GM23338 (cell line): ENCODE measurements around the gene SYNPO2. TPM values are rescaled to one million over a fixed set of nuclear protein-coding genes. Genes with fewer than 3 reads are reported as not detected.

Experiments
- ATAC-seq: fragments of 200-7000 bp; cut with Tn5 transposase; 3 replicates; pipeline ENCODE4 v1.9.1; 2020
- DNase-seq: peaks from one replicate; pipeline ENCODE4 v3.0.0-alpha.2; 2015; ENCODE audit warnings: low spot score
- H2AFZ ChIP-seq: fragments of 200-600 bp; sonication (generic); 2 replicates; pipeline ENCODE4 v1.8.0; 2016; ENCODE audit warnings: antibody characterized with exemption, mild to moderate bottlenecking, moderate library complexity
- H3F3A ChIP-seq: fragments of 200-600 bp; sonication (generic); replicated peaks from 2 replicates; pipeline ENCODE4 v1.8.0; 2017; ENCODE audit warnings: antibody characterized with exemption, mixed run types, low read depth
- H3K27ac ChIP-seq: fragments of 200-600 bp; sonication (generic); 2 replicates; pipeline ENCODE4 v1.6.1; 2016; ENCODE audit warnings: low read depth
- H3K27me3 ChIP-seq: fragments of 200-600 bp; sonication (generic); 2 replicates; pipeline ENCODE4 v1.8.0; 2016; ENCODE audit warnings: mild to moderate bottlenecking, mixed run types, moderate library complexity; ENCODE audit not compliant: insufficient read depth
- H3K36me3 ChIP-seq: fragments of 200-600 bp; sonication (generic); 2 replicates; pipeline ENCODE4 v1.8.0; 2016; ENCODE audit warnings: mild to moderate bottlenecking; ENCODE audit not compliant: insufficient read depth
- H3K4me1 ChIP-seq: fragments of 200-600 bp; sonication (generic); 2 replicates; pipeline ENCODE4 v1.8.0; 2016; ENCODE audit warnings: mild to moderate bottlenecking, moderate library complexity; ENCODE audit not compliant: insufficient read depth
- H3K4me2 ChIP-seq: fragments of 200-600 bp; sonication (generic); 2 replicates; pipeline ENCODE4 v1.7.1; 2017; ENCODE audit warnings: mixed run types
- H3K4me3 ChIP-seq: fragments of 200-600 bp; sonication (generic); 2 replicates; pipeline ENCODE4 v1.6.1; 2016; ENCODE audit warnings: mixed run types
- H3K79me2 ChIP-seq: fragments of 200-600 bp; sonication (generic); replicated peaks from 2 replicates; pipeline ENCODE4 v1.8.0; 2017; ENCODE audit warnings: mild to moderate bottlenecking; ENCODE audit not compliant: insufficient read depth
- H3K9me2 ChIP-seq: fragments of 200-600 bp; sonication (generic); 2 replicates; pipeline ENCODE4 v1.8.0; 2017; ENCODE audit not compliant: insufficient read depth
- H4K20me1 ChIP-seq: fragments of 200-600 bp; sonication (generic); replicated peaks from 2 replicates; pipeline ENCODE4 v1.8.0; 2017; ENCODE audit warnings: mild to moderate bottlenecking; ENCODE audit not compliant: insufficient read depth
- H3K27ac Mint-ChIP-seq: 2 replicates; pipeline ENCODE4 v1.8.0; 2020; ENCODE audit warnings: inconsistent platforms, mild to moderate bottlenecking, moderate library complexity, mixed read lengths
- H3K27me3 Mint-ChIP-seq: 3 replicates; pipeline ENCODE4 v1.8.0; 2022; ENCODE audit warnings: low read depth, mild to moderate bottlenecking, moderate library complexity, mixed read lengths, inconsistent platforms; ENCODE audit not compliant: insufficient read depth, poor library complexity
- H3K36me3 Mint-ChIP-seq: 3 replicates; pipeline ENCODE4 v1.8.0; 2021; ENCODE audit warnings: low read depth, mild to moderate bottlenecking, inconsistent platforms, moderate library complexity, mixed read lengths
- H3K4me1 Mint-ChIP-seq: 3 replicates; pipeline ENCODE4 v1.8.0; 2020; ENCODE audit warnings: mild to moderate bottlenecking, inconsistent platforms, mixed read lengths
- H3K4me3 Mint-ChIP-seq: 3 replicates; pipeline ENCODE4 v1.8.0; 2021; ENCODE audit warnings: moderate library complexity, mild to moderate bottlenecking, inconsistent platforms, mixed read lengths
- H3K9me3 Mint-ChIP-seq: 3 replicates; pipeline ENCODE4 v1.8.0; 2020; ENCODE audit warnings: moderate library complexity, mild to moderate bottlenecking, inconsistent platforms, mixed read lengths
- CREB1 ChIP-seq: fragments of 250-450 bp; sonication (Bioruptor Pico); IDR thresholded peaks from 2 replicates; pipeline ENCODE4 v1.5.0; 2020; ENCODE audit warnings: low read depth, mild to moderate bottlenecking, moderate library complexity
- CTCF ChIP-seq, 2 experiments: fragments of 200-600 bp in 1 of 2; sonication (generic) in 1 of 2; conservative IDR thresholded peaks; 2 replicates each; pipeline versions ENCODE4 v1.5.1 to v1.6.1; 2016 to 2017; ENCODE audit warnings: antibody characterized with exemption in 2 of 2, low read depth in 2 of 2, mild to moderate bottlenecking in 2 of 2, moderate library complexity in 1 of 2
- ETS1 ChIP-seq: IDR thresholded peaks from 2 replicates; pipeline ENCODE4 v1.6.1; 2016; ENCODE audit warnings: antibody characterized with exemption
- EZH2phosphoT487 ChIP-seq: fragments of 200-600 bp; sonication (generic); IDR thresholded peaks from one replicate; pipeline ENCODE4 v1.8.1; 2018; ENCODE audit warnings: antibody characterized with exemption; ENCODE audit not compliant: unreplicated experiment
- JUNB ChIP-seq: IDR thresholded peaks from one replicate; pipeline ENCODE4 v1.6.1; 2016; ENCODE audit warnings: antibody characterized with exemption; ENCODE audit not compliant: unreplicated experiment
- NANOG ChIP-seq: IDR thresholded peaks from 2 replicates; pipeline ENCODE4 v1.6.1; 2016; ENCODE audit warnings: antibody characterized with exemption, borderline replicate concordance
- POLR2AphosphoS5 ChIP-seq: IDR thresholded peaks from 2 replicates; pipeline ENCODE4 v1.6.1; 2016; ENCODE audit warnings: antibody characterized with exemption, low read depth
- STAT1 ChIP-seq: IDR thresholded peaks from one replicate; pipeline ENCODE4 v1.6.1; 2016; ENCODE audit warnings: antibody characterized with exemption; ENCODE audit not compliant: unreplicated experiment
- ZNF114 ChIP-seq: fragments of 250-450 bp; sonication (Bioruptor Pico); IDR thresholded peaks from 2 replicates; pipeline ENCODE4 v1.5.0; 2020; ENCODE audit warnings: mild to moderate bottlenecking, moderate library complexity
- ZNF331 ChIP-seq: fragments of 250-450 bp; sonication (Bioruptor Pico); IDR thresholded peaks from 2 replicates; pipeline ENCODE4 v1.5.0; 2020; ENCODE audit warnings: low read depth, mild to moderate bottlenecking, moderate library complexity
- ZNF462 ChIP-seq: fragments of 250-450 bp; sonication (Bioruptor Pico); IDR thresholded peaks from 2 replicates; pipeline ENCODE4 v1.5.0; 2020; ENCODE audit warnings: mild to moderate bottlenecking, moderate library complexity
- polyA plus RNA-seq: library from polyadenylated mRNA; unstranded; fragments of >200 nt; fragmentation: Nextera tagmentation; extraction: Ambion mirVana; gene quantifications from 2 replicates; pipeline ENCODE4 v1.2.1, GENCODE V29; 2016
- total RNA-seq: library from RNA; depleted of rRNA; stranded (reverse); fragments of >200 nt; shearing (Covaris generic); gene quantifications from 2 replicates; pipeline ENCODE4 v1.2.3, GENCODE V29; 2014

The SYNPO2 gene
- total and polyA plus RNA-seq, 2 experiments from 2014 or later: 2.1 to 3.4 TPM

GRCh38 chr4:118904418-118904817 lies 15.8 kb downstream of the SYNPO2 start (continued):
- no peak for TF ChIP-seq NANOG

GRCh38 chr4:118904935-118905334 lies 16.3 kb downstream of the SYNPO2 start:
- Histone ChIP-seq H3K4me1 (no peaks in the 10 kb centered on the region), H3K36me3 (no peaks in the 10 kb centered on the region), H4K20me1 (no peaks in the 10 kb centered on the region), H3K27me3 (no peaks in the 10 kb centered on the region), H3K4me2 (no peak overlapping the region), H2AFZ (no peak overlapping the region), H3K79me2 (no peaks in the 10 kb centered on the region), H3K4me3 (no peak overlapping the region), H3K9me2 (no peaks in the 10 kb centered on the region), H3K27ac (no peak overlapping the region), H3F3A (no peaks in the 10 kb centered on the region)
- H3K9me3 Mint-ChIP-seq: no peaks in the 10 kb centered on the region
- TF ChIP-seq CTCF (conservative IDR thresholded peaks at IDR 0.05; ENCODE audit: low read depth in 2 of 2) (no peak), EZH2phosphoT487 (no peak), ZNF331 (CRISPR knock-in tag) (no peak), STAT1 (no peak), CREB1 (no peak), ETS1 (no peak), JUNB (no peak), POLR2AphosphoS5 (no peak), ZNF114 (CRISPR knock-in tag) (no peak), ZNF462 (CRISPR knock-in tag) (no peak)
- ATAC-seq: no peak
- no peak overlapping the region for H3K27ac Mint-ChIP-seq
- H3K4me3 Mint-ChIP-seq: no peak overlapping the region
- no peak for DNase-seq
- no peaks in the 10 kb centered on the region for H3K36me3 Mint-ChIP-seq
- peaks cover 2% of the 10 kb centered on the region for H3K27me3 Mint-ChIP-seq
- H3K4me1 Mint-ChIP-seq: peaks cover 2% of the 10 kb centered on the region; the same call in 1 of the 3 replicates
